HG03060 (cell line): ENCODE data around the gene THBS4.
"Not testable (repeated sequence)": the region's sequence is repeated elsewhere in the genome, so short reads cannot be mapped to it uniquely, and the experiment has no call there.

ENCODE experiments used
- ATAC-seq: cut with Tn5 transposase; IDR thresholded peaks from one replicate; pipeline ENCODE4 v1.9.1; 2021; ENCODE audit warnings: low read depth, moderate number of reproducible peaks; ENCODE audit not compliant: unreplicated experiment

The THBS4 gene

DNA sequence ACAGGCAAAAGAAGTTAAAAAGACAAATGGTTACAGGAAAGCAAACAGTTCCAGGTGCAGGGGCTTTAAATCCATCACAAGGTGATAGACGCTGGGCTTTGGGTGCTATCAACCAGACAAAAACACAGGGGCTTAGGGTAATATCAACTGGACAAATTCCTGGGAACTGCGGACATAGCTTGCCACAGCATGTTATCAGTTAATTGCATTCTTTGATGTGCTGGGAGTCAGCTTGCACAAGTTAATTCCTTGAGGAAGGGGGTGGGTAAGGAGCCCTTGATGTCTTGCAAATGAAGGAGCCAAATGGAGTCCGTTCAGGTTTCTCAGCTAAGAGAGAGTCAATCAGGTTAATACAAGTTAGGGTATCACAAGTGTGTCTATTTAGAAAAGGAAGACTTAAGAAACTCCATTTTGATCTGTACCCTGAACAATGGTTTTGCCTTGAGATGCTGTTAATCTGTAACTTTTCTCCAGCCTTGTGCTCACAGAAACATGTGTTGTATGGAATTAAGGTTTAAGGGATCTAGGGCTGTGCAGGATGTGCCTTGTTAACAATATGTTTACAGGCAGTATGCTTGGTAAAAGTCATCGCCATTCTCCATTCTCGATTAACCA, 76.3 kb downstream of the THBS4 start:
- not testable (repeated sequence) for ATAC-seq

DNA sequence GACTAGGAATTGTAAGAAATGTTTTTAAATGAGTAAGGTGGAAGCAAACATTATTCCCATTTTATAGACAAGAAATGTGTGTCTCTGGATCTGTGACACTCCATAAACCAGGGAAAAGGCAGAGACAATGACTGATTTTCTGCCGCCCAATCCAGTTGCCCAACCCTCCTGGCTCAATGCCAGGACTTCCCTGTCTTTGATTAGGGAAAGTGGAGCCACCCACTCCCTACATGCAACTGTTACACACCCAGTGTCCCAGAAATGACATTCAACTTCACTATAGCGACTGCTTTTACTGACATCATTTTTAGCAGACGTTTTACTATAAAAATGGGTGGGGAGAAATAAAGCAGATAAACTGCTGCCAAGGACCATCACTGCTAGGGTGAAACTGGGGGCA, 79.7 kb downstream of the THBS4 start:
- no peak for ATAC-seq

DNA sequence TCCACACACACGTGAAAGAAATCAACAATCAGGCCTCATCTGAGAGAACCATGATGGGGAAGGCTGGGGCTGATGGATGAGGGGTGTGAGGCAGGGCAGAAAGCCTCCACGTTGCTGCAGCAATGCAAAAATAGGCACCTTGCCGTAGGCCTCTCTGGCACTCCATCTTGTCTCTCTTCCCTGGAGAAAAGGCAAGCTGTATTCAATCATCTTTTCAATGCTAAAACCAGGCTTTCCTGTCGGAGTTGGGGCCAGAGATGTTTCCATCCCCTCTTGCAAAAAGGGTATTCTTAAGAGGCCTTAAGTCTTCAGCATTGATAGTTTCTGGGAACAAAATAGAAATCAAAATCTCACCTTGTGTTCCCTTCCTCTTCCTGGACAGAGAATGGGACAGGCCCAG, 80.9 kb downstream of the THBS4 start:
- no peak for ATAC-seq

DNA sequence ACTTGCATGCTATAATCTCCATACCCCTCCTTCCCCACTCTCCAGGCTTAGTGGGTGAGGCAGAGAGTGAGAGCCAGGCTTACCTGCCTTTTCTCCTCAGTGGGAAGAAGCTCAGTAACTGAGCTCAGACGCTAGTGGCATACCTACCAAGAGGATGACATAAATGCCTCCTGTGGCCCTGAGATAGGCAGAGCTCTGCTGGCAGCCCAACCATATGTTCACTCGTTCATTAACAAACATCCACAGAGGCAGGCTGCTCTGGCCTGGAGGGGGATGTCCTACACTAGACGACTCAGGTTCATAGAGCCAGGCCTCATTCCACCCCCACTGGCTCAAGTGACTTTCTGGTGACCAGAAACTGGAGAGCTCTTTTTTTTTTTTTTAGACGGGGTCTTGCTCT, 81.3 kb downstream of the THBS4 start:
- ATAC-seq, result no peak

DNA sequence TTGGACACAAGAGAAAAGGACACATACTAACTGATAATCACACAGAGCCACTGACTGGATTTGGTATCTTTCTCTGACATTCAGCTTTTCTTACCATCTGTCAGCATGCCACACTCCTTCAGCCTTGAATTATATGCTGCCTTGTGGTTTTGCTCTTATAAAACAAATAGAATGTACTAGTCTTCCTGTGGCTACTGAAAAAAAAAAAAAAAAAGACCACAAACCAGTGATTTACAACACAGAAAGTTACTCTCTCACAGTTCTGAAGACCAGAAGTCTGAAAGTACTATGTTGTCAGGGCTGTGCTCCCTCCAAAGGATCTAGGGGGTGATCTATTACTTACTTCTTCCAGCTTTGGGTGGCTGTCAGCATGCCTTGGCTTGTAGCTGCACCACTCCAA, 82.3 kb downstream of the THBS4 start:
- no peak for ATAC-seq

DNA sequence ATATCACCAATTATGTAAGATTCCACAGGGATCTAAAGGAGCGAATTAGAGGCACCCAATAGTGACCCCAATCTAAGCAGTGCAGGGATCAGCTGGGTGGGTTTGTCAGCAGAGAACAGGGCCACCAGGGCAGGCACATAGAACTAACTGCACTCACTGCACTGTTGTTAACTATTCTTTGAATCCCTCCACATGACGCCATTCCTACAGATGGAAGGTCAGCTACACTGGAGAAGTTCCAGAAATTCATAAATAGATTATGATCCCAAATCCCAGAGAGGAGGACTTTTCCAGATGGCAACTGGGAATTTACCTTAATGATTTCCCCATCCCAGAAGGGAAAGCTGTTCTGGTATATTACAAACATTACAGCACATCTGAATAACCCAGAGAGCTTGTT, 84.2 kb downstream of the THBS4 start:
- ATAC-seq, result no peak

DNA sequence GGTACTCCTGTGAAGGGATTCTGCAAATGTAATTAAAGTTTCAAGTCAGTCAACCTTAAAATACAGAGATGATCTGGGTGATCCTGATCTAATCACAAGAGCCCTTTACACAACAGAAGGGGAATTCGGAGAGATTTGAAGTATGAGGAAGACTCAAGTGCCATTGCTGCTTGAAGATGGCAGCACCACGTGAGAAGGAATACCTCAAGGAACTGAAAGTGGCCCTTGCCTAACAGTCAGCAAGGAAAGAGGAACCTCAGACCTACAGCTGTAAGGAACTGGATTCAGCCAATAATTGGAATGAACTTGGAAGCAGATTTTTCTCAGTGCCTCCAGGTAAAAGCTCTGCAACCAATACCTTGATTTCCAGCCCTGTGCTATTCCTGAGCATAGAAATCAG, 87.4 kb downstream of the THBS4 start:
- ATAC-seq, result no peak

DNA sequence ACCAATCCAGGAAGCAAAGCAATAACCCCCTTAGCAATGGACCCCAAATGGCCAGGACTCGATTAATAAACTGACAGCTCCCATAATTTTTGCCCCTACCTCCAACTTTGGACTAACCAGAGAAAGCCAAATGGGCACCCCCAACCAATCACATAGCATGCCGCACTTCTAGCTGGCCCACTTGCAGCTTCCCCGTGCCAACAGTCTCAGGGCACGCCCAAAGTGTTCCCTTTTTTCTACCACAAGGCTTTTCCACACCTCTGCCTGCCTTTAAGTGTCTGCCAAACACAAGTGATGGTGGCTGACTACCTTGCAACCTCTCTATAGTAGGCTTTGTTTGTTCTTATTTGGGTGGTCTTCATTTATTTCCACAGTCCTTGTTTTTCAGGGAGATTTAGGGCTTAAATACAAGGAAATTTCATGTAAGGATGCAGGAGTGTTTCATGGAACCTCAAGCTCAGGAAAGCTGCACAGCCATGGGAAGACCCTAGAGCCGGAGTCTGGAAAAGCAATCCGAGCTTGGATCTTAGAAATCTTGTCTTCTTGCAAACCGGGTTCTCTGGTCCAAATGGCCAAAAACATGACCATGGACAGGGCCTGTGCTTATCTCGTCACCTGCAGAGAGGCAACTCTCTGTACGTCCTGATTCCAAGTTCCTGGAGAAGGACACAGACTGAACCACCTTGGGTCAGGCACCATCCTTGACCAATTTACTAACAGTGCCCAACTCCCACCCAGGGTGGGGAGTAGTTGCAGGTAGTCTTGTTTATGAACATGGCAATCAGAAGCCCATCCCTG, 89.2 kb downstream of the THBS4 start:
- ATAC-seq, result no peak

DNA sequence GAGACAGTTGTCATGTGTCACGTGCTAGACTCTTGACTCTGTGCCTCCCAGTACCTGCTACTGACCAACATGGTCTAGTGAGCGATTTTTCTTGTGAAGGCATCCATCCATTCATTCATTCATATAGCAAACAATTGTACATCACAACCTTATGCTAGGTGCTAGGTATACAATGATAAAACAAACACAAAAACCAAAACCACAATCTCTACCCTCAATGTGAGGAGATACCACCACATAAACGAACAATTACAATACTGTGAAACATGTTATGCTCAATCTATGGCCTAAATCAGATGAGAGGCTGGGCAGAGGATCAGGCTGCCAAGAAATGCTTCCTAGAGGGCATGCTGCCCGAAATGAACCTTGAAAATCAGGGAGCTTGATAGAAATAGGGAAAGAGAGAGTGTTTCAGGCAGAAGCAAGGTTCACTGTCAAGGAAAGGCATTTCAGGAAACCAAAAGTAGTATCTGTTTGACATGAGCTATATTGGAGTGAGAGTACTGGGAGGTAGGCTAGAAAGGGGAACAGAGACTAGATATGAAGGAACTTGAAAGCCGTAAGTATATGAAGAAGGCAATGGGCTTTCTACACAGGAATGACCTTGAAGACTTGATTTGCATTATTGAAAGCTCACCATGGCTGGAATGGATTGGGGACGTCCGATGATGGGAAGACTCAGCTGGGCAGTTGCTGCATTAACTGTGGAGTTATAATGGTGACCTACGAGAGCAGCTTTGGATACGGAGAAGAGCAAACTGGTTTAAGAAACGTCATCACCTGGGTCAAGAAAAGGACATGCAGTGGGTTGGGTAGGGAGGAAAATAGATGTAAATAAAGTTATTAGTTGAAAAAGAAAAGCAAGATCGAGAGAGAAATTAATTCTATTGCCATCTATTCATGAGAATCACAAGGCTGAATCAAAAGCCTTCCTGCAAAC, 90.1 kb downstream of the THBS4 start:
- peak; percentile 41 for ATAC-seq

DNA sequence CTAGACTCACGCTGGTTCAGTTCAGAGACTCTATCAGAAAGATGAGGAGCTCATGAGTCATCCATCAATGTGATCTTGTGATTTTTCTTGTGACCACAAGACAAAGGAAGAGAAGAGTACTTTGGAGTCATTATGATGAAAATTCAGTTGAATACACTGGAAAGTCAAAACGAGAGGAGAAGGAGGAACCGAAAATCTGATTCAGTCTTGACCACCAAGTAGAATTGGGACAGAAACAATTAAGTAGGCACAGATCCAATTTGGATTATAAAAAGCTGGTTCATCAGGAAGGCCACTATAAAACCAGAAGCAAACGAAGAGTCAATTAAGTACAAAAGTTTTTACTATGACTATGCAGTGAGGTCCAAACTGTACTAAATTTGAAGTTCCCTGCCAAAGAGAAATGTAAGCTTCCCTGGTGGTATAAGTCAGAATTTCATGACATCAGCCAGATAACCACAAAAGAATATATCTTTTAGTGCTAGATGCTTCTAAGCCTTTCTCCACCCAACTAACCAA, 90.9 kb downstream of the THBS4 start:
- peak; percentile 49 for ATAC-seq

DNA sequence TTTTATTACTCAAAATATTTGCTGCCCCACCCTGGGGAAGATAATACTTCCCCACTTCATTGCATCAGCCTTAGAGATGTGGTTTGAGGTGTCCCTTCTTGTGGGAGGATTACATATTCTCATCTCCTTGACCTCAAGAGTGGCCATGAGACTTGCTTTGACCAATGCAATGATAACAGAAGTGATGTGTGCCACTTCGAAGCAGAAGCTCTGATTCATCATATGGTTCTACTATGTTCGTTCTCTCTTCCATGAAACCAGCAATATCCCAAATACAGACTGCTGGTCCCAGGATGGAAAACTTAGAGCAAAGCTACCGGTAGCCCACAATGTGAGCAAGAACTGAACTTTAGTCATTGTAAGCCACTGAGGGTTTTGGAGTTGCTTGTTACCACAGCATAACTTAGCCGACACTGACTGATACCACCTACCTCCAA, 92.0 kb downstream of the THBS4 start:
- peak; percentile 33 for ATAC-seq

DNA sequence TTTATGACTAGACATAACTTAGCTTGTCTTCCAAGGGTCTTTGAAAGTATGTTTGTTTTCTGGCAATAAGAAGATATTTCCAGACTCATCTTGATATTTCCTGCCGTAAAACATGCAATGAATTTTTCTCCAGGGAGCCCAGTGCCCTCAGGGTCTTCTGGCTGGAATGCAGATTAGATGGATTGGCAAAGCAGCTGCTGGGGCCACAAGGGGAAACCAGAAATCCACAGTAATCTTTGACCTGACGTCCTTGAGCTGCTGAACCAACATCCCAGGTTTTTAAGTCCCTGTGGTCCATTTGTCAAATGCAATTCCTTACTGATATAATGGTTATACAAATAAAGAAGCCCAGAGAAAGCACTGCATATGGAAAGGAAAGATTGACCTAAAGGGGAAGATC, 93.0 kb downstream of the THBS4 start:
- ATAC-seq, result no peak

DNA sequence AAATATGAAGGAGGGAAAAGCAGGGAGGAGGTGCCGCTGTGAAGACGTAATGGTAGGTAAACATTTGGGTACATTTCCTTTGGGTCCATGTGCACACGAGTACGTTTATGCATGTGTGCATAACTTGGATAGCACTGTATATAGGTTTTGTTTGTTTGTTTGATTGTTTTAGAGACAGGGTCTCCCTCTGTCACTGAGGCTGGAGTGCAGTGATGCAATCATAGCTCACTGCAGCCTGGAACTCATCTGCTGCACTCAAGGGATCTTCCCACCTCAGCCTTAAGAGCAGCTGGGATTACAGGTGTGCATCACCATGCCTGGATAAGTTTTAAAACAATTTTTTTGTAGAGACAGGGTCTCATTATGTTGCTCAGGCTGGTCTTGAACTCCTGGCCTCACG, 94.0 kb downstream of the THBS4 start:
- ATAC-seq, result no peak
